DND-41 (cell line): Measurements from ENCODE around the gene KRTAP3-2.

Experiments used
- EZH2 ChIP-seq: IDR thresholded peaks from 3 replicates; pipeline ENCODE4 v1.6.1; 2012; ENCODE audit warnings: borderline replicate concordance, low read depth, mild to moderate bottlenecking, moderate library complexity, low read length, inconsistent platforms; ENCODE audit not compliant: severe bottlenecking
- TF ChIP-seq, protein P1 (sequence below): IDR thresholded peaks from 2 replicates; pipeline ENCODE4 v1.5.1; 2012; ENCODE audit warnings: borderline replicate concordance, low read length, moderate library complexity, mild to moderate bottlenecking; ENCODE audit not compliant: poor library complexity, severe bottlenecking; ENCODE audit errors: extremely low read depth

DNA sequence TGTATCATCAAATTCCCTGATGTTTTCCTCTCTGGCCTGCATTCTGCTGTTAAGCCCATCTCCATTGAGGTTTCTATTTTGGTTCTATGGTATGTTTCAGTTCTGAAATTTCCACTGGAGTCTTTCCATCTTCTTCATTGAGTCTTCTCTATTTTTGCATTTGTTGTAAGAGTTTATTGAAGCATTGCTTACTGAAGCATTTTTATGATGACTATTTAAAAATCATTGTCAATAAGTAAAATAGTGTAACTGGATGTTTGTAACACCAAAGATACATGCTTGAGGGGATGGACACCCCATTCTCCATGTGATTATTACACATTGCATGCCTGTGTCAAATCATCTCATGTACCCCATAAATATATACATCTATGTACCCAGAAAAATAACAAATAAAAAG is 24.2 kb downstream of the KRTAP3-2 start:
- TF ChIP-seq, protein P1, sequence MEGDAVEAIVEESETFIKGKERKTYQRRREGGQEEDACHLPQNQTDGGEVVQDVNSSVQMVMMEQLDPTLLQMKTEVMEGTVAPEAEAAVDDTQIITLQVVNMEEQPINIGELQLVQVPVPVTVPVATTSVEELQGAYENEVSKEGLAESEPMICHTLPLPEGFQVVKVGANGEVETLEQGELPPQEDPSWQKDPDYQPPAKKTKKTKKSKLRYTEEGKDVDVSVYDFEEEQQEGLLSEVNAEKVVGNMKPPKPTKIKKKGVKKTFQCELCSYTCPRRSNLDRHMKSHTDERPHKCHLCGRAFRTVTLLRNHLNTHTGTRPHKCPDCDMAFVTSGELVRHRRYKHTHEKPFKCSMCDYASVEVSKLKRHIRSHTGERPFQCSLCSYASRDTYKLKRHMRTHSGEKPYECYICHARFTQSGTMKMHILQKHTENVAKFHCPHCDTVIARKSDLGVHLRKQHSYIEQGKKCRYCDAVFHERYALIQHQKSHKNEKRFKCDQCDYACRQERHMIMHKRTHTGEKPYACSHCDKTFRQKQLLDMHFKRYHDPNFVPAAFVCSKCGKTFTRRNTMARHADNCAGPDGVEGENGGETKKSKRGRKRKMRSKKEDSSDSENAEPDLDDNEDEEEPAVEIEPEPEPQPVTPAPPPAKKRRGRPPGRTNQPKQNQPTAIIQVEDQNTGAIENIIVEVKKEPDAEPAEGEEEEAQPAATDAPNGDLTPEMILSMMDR = no peak
- no peak for TF ChIP-seq EZH2
